Transverse colon (tissue), 4 donors: ENCODE data around the gene TEAD3. TPM values are rescaled to one million over a fixed set of nuclear protein-coding genes. Genes with fewer than 3 reads are reported as not detected.

Experiments
- DNase-seq: peaks from one replicate; pipeline ENCODE4 v3.0.0-alpha.2; 2019
- H3K27ac ChIP-seq, 4 donors: fragments of 200-600 bp; sonication (generic); 2 replicates each; pipeline ENCODE4 v1.5.1; 2016 to 2018; ENCODE audit warnings: inconsistent platforms in 4 of 4
- H3K27me3 ChIP-seq: fragments of 200-600 bp; sonication (generic); 2 replicates; pipeline ENCODE4 v1.5.1; 2017; ENCODE audit warnings: inconsistent platforms
- H3K36me3 ChIP-seq, 4 donors: fragments of 200-600 bp; sonication (generic); 2 replicates each; pipeline ENCODE4 v1.5.1; 2017 to 2019; ENCODE audit warnings: inconsistent platforms in 4 of 4
- H3K4me1 ChIP-seq, 4 donors: fragments of 200-600 bp; sonication (generic); 2 replicates each; pipeline ENCODE4 v1.5.1; 2017 to 2020; ENCODE audit warnings: inconsistent platforms in 4 of 4
- H3K4me3 ChIP-seq, 4 donors: fragments of 200-600 bp; sonication (generic); 1 replicate in 1 of 4; 2 replicates in 3 of 4; pipeline versions ENCODE4 v1.5.1 to v1.6.1; 2017 to 2019; ENCODE audit warnings: inconsistent platforms in 4 of 4
- H3K9me3 ChIP-seq, 2 donors: fragments of 200-600 bp; sonication (generic); 2 replicates each; pipeline ENCODE4 v1.5.1; 2017 to 2019; ENCODE audit warnings: inconsistent platforms in 2 of 2
- CTCF ChIP-seq, 5 experiments: fragments of 200-600 bp in 3 of 5; fragments of 450-650 bp in 2 of 5; sonication (generic) in 3 of 5; IDR thresholded peaks; 1 replicate in 2 of 5; 2 replicates in 3 of 5; pipeline ENCODE4 v1.5.1; 2016 to 2017; ENCODE audit warnings: antibody characterized with exemption in 5 of 5, inconsistent platforms in 3 of 5, mild to moderate bottlenecking in 2 of 5, moderate library complexity in 1 of 5
- EP300 ChIP-seq: sonication (generic); formaldehyde crosslinking; IDR thresholded peaks from one replicate; pipeline ENCODE4 v1.6.1; 2017; ENCODE audit warnings: antibody characterized with exemption, low read depth
- POLR2A ChIP-seq: fragments of 450-650 bp; IDR thresholded peaks from one replicate; pipeline ENCODE4 v1.6.1; 2016; ENCODE audit warnings: antibody characterized with exemption, mild to moderate bottlenecking, moderate library complexity
- POLR2AphosphoS5 ChIP-seq, 3 donors: sonication (generic); formaldehyde crosslinking; IDR thresholded peaks; one replicate each; pipeline ENCODE4 v1.6.1; 2016; ENCODE audit warnings: antibody characterized with exemption in 3 of 3
- WGBS, 2 donors: methylation state at CpG; one replicate each; pipeline ENCODE4 v1.1.5; 2018; ENCODE audit warnings: low coverage in 1 of 2; 5-methylcytosine and 5-hydroxymethylcytosine counted together
- in situ Hi-C, 4 donors: fragments of 200-750 bp; cut with MboI; loops; one replicate each; pipeline versions ENCODE4 v1.15.0 to v1.15.1; 2017; ENCODE audit warnings: low sequenced_read_pairs in 3 of 4, low pct_ligation_motif_present in 1 of 4, low pct_unique_long_range_greater_than_20kb in 1 of 4
- intact Hi-C: fragments of 100-400 bp; cut with DNase I; formaldehyde crosslinking; loops from one replicate; pipeline ENCODE4 v1.15.1; 2023; ENCODE audit warnings: low total_unique reads
- total RNA-seq, 4 donors: library from RNA; depleted of rRNA; stranded (reverse); fragments of >200 nt; gene quantifications; one replicate each; pipeline ENCODE4 v1.1.0, GENCODE V29; 2016

TEAD3 gene
- total RNA-seq, 4 donors from 2014 or later, result 23.0 to 67.7 (median 25.3) TPM

- 76 to 90% methylated on average over 2 to 9 of the region's 9 CpGs for WGBS, 2 donors
- in situ Hi-C loops, result loop anchor here in 3 of 4 donors (10.0 to 25.0 kb wide), 2 partner anchors 99 to 131 kb away; partner anchors contain the start of gene PPARD (in 2 of the 3)
- Histone ChIP-seq H3K27me3 (no peaks in the 10 kb centered on the region), H3K4me1 (peaks cover 0 to 2% (median 0%) of the 10 kb centered on the region in 4 donors), H3K9me3 (no peaks in the 10 kb centered on the region), H3K27ac (no peak overlapping the region), H3K36me3 (no peaks in the 10 kb centered on the region), H3K4me3 (no peak overlapping the region)
- intact Hi-C loops, result no loop called here
- no peak for TF ChIP-seq POLR2A
- no peak for TF ChIP-seq POLR2AphosphoS5 (IDR thresholded peaks at IDR 0.05)
- no peak for TF ChIP-seq EP300
- no peak for TF ChIP-seq CTCF (IDR thresholded peaks at IDR 0.05)
- no peak for DNase-seq
These were observed 53.4 kb downstream of the TEAD3 start for GRCh38 chr6:35443341-35444030.

GRCh38 chr6:35442693-35443092 lies 54.2 kb downstream of the TEAD3 start:
- DNase-seq, result no peak
- in situ Hi-C loops, result loop anchor here in 3 of 4 donors (10.0 to 25.0 kb wide), 2 partner anchors 98 to 130 kb away; partner anchors contain the start of gene PPARD (in 2 of the 3)
- intact Hi-C loops, result no loop called here
- no peak overlapping the region for H3K27ac ChIP-seq
- H3K36me3 ChIP-seq, result no peaks in the 10 kb centered on the region
- TF ChIP-seq POLR2AphosphoS5 (IDR thresholded peaks at IDR 0.05), result no peak
- no peak for TF ChIP-seq EP300
- no peak for TF ChIP-seq CTCF (IDR thresholded peaks at IDR 0.05)
- no peak for TF ChIP-seq POLR2A
- 83% methylated on average over 5 of the region's 5 CpGs; no CpG with 5 or more reads in 1 of the 2 donors for WGBS, 2 donors
- no peak overlapping the region for H3K4me3 ChIP-seq
- H3K9me3 ChIP-seq, result no peaks in the 10 kb centered on the region
- peaks cover 0 to 5% (median 0%) of the 10 kb centered on the region in 4 donors for H3K4me1 ChIP-seq
- H3K27me3 ChIP-seq, result no peaks in the 10 kb centered on the region

GRCh38 chr6:35441642-35442041 lies 55.2 kb downstream of the TEAD3 start:
- no peaks in the 10 kb centered on the region for H3K27me3 ChIP-seq
- TF ChIP-seq POLR2AphosphoS5 (IDR thresholded peaks at IDR 0.05) (no peak), EP300 (no peak), CTCF (IDR thresholded peaks at IDR 0.05) (no peak), POLR2A (no peak)
- no peaks in the 10 kb centered on the region for H3K36me3 ChIP-seq
- H3K4me1 ChIP-seq, result peaks cover 0 to 6% (median 0%) of the 10 kb centered on the region in 4 donors
- no peaks in the 10 kb centered on the region for H3K9me3 ChIP-seq
- intact Hi-C loops, result no loop called here
- no peak for DNase-seq
- no peak overlapping the region for H3K4me3 ChIP-seq
- H3K27ac ChIP-seq, result no peak overlapping the region
- in situ Hi-C loops, result loop anchor here in 3 of 4 donors (10.0 to 25.0 kb wide), 2 partner anchors 97 to 129 kb away; partner anchors contain the start of gene PPARD (in 2 of the 3)
- WGBS, 2 donors, result 89 to 96% methylated on average over 2 to 4 of the region's 4 CpGs

GRCh38 chr6:35441205-35441604 lies 55.7 kb downstream of the TEAD3 start:
- TF ChIP-seq POLR2A, result no peak
- TF ChIP-seq CTCF (IDR thresholded peaks at IDR 0.05), result no peak
- no peak for TF ChIP-seq EP300
- TF ChIP-seq POLR2AphosphoS5 (IDR thresholded peaks at IDR 0.05), result no peak
- H3K27ac ChIP-seq, result no peak overlapping the region
- no peaks in the 10 kb centered on the region for H3K36me3 ChIP-seq
- WGBS, 2 donors, result 77% methylated on average over 3 of the region's 3 CpGs; no CpG with 5 or more reads in 1 of the 2 donors
- peaks cover 0 to 10% (median 3%) of the 10 kb centered on the region in 4 donors for H3K4me1 ChIP-seq
- in situ Hi-C loops, result loop anchor here in 3 of 4 donors (10.0 to 25.0 kb wide), 2 partner anchors 96 to 129 kb away; partner anchors contain the start of gene PPARD (in 2 of the 3)
- no peaks in the 10 kb centered on the region for H3K27me3 ChIP-seq
- no peak overlapping the region for H3K4me3 ChIP-seq
- intact Hi-C loops, result no loop called here
- H3K9me3 ChIP-seq, result no peaks in the 10 kb centered on the region
- no peak for DNase-seq
